ENCODE data around the gene SPSB2. TPM values are rescaled to one million over a fixed set of nuclear protein-coding genes. Genes with fewer than 3 reads are reported as not detected.
"Not testable (repeated sequence)": the region's sequence is repeated elsewhere in the genome, so short reads cannot be mapped to it uniquely, and the experiment has no call there.

The SPSB2 gene
- polyA plus RNA-seq, 6 donors from 2014 or later: 7.9 to 15.5 (median 8.9) TPM

- H3K27me3 Mint-ChIP-seq: no peaks in the 10 kb centered on the region
- peaks cover 10 to 15% (median 15%) of the 10 kb centered on the region in 3 donors for H3K4me1 Mint-ChIP-seq
- ATAC-seq (ENCODE audit: low read depth in 2 of 2) (no peak), DNase-seq (no peak)
- peak overlapping the region; percentile 80 to 94 (median 92) for H3K4me3 Mint-ChIP-seq
- peak overlapping the region; percentile 49 to 98 (median 94) for H3K27ac Mint-ChIP-seq
- no peaks in the 10 kb centered on the region for H3K9me3 Mint-ChIP-seq
- H3K36me3 Mint-ChIP-seq: no peaks in the 10 kb centered on the region
Observed at GRCh38 chr12:6891646-6892001, 18.5 kb upstream of the SPSB2 start.

- Mint-ChIP-seq H3K4me3 (peak overlapping the region; percentile 80 to 94 (median 92)), H3K4me1 (peaks cover 10 to 15% (median 15%) of the 10 kb centered on the region in 3 donors), H3K36me3 (no peaks in the 10 kb centered on the region), H3K9me3 (no peaks in the 10 kb centered on the region), H3K27me3 (no peaks in the 10 kb centered on the region), H3K27ac (peak overlapping the region; percentile 86 to 98 (median 94))
- ATAC-seq (ENCODE audit: low read depth in 2 of 2) (peak; percentile 93 to 95), DNase-seq (peak; percentile 97)
Observed at GRCh38 chr12:6890789-6891645, 17.9 kb upstream of the SPSB2 start.

- peak overlapping the region in 6 of 8 donors; percentile 80 to 94 (median 88) for H3K4me3 Mint-ChIP-seq
Observed at GRCh38 chr12:6889775-6890573, 16.9 kb upstream of the SPSB2 start.

GRCh38 chr12:6888794-6889193, 15.7 kb upstream of the SPSB2 start:
- H3K9me3 Mint-ChIP-seq; H3K36me3 Mint-ChIP-seq; ATAC-seq (ENCODE audit: low read depth in 2 of 2); H3K27me3 Mint-ChIP-seq; H3K27ac Mint-ChIP-seq; DNase-seq: not testable (repeated sequence)
- peaks cover 10 to 15% (median 15%) of the 10 kb centered on the region in 3 donors for H3K4me1 Mint-ChIP-seq
- peak overlapping the region in 2 of 8 donors; percentile 37 to 42 for H3K4me3 Mint-ChIP-seq

More at GRCh38 chr12:6889775-6890573, 16.9 kb upstream of the SPSB2 start:
- DNase-seq; H3K9me3 Mint-ChIP-seq; H3K27me3 Mint-ChIP-seq; ATAC-seq (ENCODE audit: low read depth in 2 of 2); H3K36me3 Mint-ChIP-seq: not testable (repeated sequence)
- Mint-ChIP-seq H3K4me1 (peaks cover 10 to 15% (median 15%) of the 10 kb centered on the region in 3 donors), H3K27ac (peak overlapping the region in 5 of 6 donors; percentile 69 to 94 (median 86))

DNA sequence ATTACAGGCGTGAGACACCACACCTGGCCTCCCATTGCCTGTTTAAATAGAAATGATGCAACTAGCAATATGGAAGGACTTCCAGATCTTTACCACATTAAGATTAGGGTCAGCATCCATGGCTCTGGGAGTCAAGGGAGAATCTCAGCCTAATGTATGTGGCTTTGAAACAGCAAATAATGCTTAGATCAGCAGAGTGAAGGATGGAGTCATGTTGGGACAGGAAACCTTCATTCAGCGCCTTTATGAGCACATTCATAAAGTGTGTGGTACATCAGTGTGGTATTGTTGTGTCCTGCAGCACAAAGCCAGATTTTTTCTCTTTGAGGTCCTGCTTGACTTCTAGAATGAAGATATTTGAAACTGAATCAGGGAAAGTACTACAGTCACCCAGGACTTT, 15.3 kb upstream of the SPSB2 start:
- Mint-ChIP-seq H3K9me3 (no peaks in the 10 kb centered on the region), H3K36me3 (no peaks in the 10 kb centered on the region), H3K27me3 (no peaks in the 10 kb centered on the region), H3K27ac (peak overlapping the region in 1 of 6 donors; percentile 39), H3K4me3 (peak overlapping the region in 1 of 8 donors; percentile 37), H3K4me1 (peaks cover 10 to 15% (median 15%) of the 10 kb centered on the region in 3 donors)
- no peak for ATAC-seq (ENCODE audit: low read depth in 2 of 2)
- DNase-seq: no peak

GRCh38 chr12:6887460-6887859, 14.4 kb upstream of the SPSB2 start:
- no peaks in the 10 kb centered on the region for H3K9me3 Mint-ChIP-seq
- no peak overlapping the region for H3K27ac Mint-ChIP-seq
- ATAC-seq (ENCODE audit: low read depth in 2 of 2) (no peak), DNase-seq (no peak)
- no peaks in the 10 kb centered on the region for H3K27me3 Mint-ChIP-seq
- peaks cover 10 to 15% (median 15%) of the 10 kb centered on the region in 3 donors for H3K4me1 Mint-ChIP-seq
- no peak overlapping the region for H3K4me3 Mint-ChIP-seq
- no peaks in the 10 kb centered on the region for H3K36me3 Mint-ChIP-seq

- not testable (repeated sequence) for DNase-seq; ATAC-seq (ENCODE audit: low read depth in 2 of 2); H3K27ac Mint-ChIP-seq; H3K4me3 Mint-ChIP-seq; H3K36me3 Mint-ChIP-seq; H3K27me3 Mint-ChIP-seq; H3K9me3 Mint-ChIP-seq
- peaks cover 6 to 11% (median 7%) of the 10 kb centered on the region in 3 donors for H3K4me1 Mint-ChIP-seq
Observed at GRCh38 chr12:6886206-6886999, 13.3 kb upstream of the SPSB2 start.

- Mint-ChIP-seq H3K36me3 (no peaks in the 10 kb centered on the region), H3K27ac (no peak overlapping the region), H3K9me3 (no peaks in the 10 kb centered on the region), H3K4me1 (no peaks in the 10 kb centered on the region), H3K27me3 (no peaks in the 10 kb centered on the region), H3K4me3 (no peak overlapping the region)
- no peak for DNase-seq
- no peak for ATAC-seq (ENCODE audit: low read depth in 2 of 2)
Observed at GRCh38 chr12:6884539-6884938, 11.4 kb upstream of the SPSB2 start.

GRCh38 chr12:6883683-6884082, 10.6 kb upstream of the SPSB2 start:
- Mint-ChIP-seq H3K9me3 (no peaks in the 10 kb centered on the region), H3K36me3 (no peaks in the 10 kb centered on the region), H3K27ac (no peak overlapping the region), H3K27me3 (no peaks in the 10 kb centered on the region), H3K4me3 (peak overlapping the region in 1 of 8 donors; percentile 64), H3K4me1 (no peaks in the 10 kb centered on the region)
- ATAC-seq (ENCODE audit: low read depth in 2 of 2) (no peak), DNase-seq (no peak)

GRCh38 chr12:6883252-6883651, 10.1 kb upstream of the SPSB2 start:
- Mint-ChIP-seq H3K27me3 (no peaks in the 10 kb centered on the region), H3K4me1 (no peaks in the 10 kb centered on the region), H3K4me3 (no peak overlapping the region)

DNA sequence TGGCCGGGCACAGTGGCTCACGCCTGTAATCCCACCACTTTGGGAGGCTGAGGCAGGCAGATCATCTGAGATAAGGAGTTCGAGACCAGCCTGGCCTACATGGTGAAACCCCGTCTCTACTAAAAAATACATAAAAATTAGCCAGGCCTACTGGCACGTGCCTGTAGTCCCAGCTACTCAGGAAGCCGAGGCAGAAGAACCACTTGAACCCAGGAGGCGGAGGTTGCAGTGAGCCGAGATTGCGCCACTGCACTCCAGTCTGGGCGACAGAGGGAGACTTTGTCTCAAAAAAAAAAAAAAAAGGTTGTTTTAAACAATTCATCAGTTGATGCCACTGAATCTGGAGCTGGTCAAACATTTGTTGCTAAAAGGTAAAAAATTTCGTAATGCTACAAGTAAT, 6.7 kb upstream of the SPSB2 start:
- H3K27ac Mint-ChIP-seq; ATAC-seq (ENCODE audit: low read depth in 2 of 2); DNase-seq; H3K27me3 Mint-ChIP-seq; H3K36me3 Mint-ChIP-seq; H3K9me3 Mint-ChIP-seq; H3K4me1 Mint-ChIP-seq; H3K4me3 Mint-ChIP-seq: not testable (repeated sequence)

More at GRCh38 chr12:6883252-6883651, 10.1 kb upstream of the SPSB2 start:
- H3K27ac Mint-ChIP-seq: no peak overlapping the region
- no peak for DNase-seq
- H3K36me3 Mint-ChIP-seq: no peaks in the 10 kb centered on the region
- H3K9me3 Mint-ChIP-seq: no peaks in the 10 kb centered on the region
- no peak for ATAC-seq (ENCODE audit: low read depth in 2 of 2)

DNA sequence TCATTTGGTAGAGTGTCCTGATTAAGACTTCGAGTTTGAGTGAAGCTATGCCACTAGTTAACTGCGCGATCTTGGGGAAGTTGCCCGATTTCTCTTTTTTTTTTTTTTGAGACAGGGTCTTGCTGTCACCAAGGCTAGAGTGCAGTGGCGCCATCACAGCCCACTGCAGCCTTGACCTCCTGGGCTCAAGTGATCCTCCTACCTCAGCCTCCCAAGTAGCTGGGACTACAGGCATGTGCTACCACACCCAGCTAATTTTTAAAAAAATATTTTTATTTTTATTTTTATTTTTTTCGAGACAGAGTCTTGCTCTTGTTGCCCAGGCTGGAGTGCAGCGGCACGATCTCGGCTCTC, 889 bp upstream of the SPSB2 start:
- H3K4me3 Mint-ChIP-seq: peak overlapping the region; percentile 90 to 95 (median 94)
- not testable (repeated sequence) for DNase-seq; ATAC-seq (ENCODE audit: low read depth in 2 of 2); H3K27me3 Mint-ChIP-seq; H3K36me3 Mint-ChIP-seq; H3K9me3 Mint-ChIP-seq
- peak overlapping the region in 5 of 6 donors; percentile 54 to 94 (median 81) for H3K27ac Mint-ChIP-seq
- peaks cover 26 to 41% (median 38%) of the 10 kb centered on the region in 3 donors for H3K4me1 Mint-ChIP-seq

Measured in naive B cell (primary cell).